ENCODE results near the gene SSR4. TPM values are rescaled to one million over a fixed set of nuclear protein-coding genes. Genes with fewer than 3 reads are reported as not detected.
A peak's percentile ranks its signal among the peaks of the same experiment; 100 is the strongest.

SSR4 gene
- total and polyA plus RNA-seq, 2 of the 13 experiments (the other 11 are each of a cell fraction or from before 2014, with no cell fraction given) = 214 to 288 TPM

GRCh38 chrX:153763298-153763932, 31.1 kb upstream of the SSR4 start (continued):
- TF ChIP-seq KMT2A (CRISPR knock-in tag; IDR thresholded peaks at IDR 0.05) = no peak
- TF ChIP-seq ZSCAN25 (CRISPR knock-in tag; IDR thresholded peaks at IDR 0.05) = no peak
- peak; percentile 76; the same call in 1 of the 2 replicates for TF ChIP-seq ZNF253 (CRISPR knock-in tag; IDR thresholded peaks at IDR 0.05; ENCODE audit: borderline replicate concordance)
- no peak for TF ChIP-seq ZNF629 (CRISPR knock-in tag; conservative IDR thresholded peaks at IDR 0.05)
- no peak for TF ChIP-seq MIXL1 (CRISPR knock-in tag; IDR thresholded peaks at IDR 0.05)
- peak; percentile 93 for TF ChIP-seq ARNTL (CRISPR knock-in tag; IDR thresholded peaks at IDR 0.05)
- no peak for TF ChIP-seq JDP2 (CRISPR knock-in tag; IDR thresholded peaks at IDR 0.05; ENCODE audit: borderline replicate concordance)
- no peak for TF ChIP-seq SNAPC4 (CRISPR knock-in tag; IDR thresholded peaks at IDR 0.05)
- TF ChIP-seq CREB1 (IDR thresholded peaks at IDR 0.05) = no peak
- no peak for TF ChIP-seq CREB1 (CRISPR knock-in tag; IDR thresholded peaks at IDR 0.05)
- TF ChIP-seq ZNF367 (CRISPR knock-in tag; IDR thresholded peaks at IDR 0.05; ENCODE audit: borderline replicate concordance) = no peak
- peak; percentile 89 for TF ChIP-seq MAX (IDR thresholded peaks at IDR 0.05)
- TF ChIP-seq MIER3 (CRISPR knock-in tag; IDR thresholded peaks at IDR 0.05; ENCODE audit: borderline replicate concordance) = no peak
- no peak for TF ChIP-seq ZNF776 (CRISPR knock-in tag; IDR thresholded peaks at IDR 0.05)
- TF ChIP-seq DMAP1 (CRISPR knock-in tag; IDR thresholded peaks at IDR 0.05) = no peak
- TF ChIP-seq RARA (CRISPR knock-in tag; IDR thresholded peaks at IDR 0.05) = peak; percentile 36; the same call in 1 of the 2 replicates
- TF ChIP-seq RERE (CRISPR knock-in tag; IDR thresholded peaks at IDR 0.05; ENCODE audit: low read depth) = no peak
- no peak for TF ChIP-seq ZNF839 (CRISPR knock-in tag; IDR thresholded peaks at IDR 0.05; ENCODE audit: borderline replicate concordance)
- no peak for TF ChIP-seq ELF4 (CRISPR knock-in tag; IDR thresholded peaks at IDR 0.05; ENCODE audit: borderline replicate concordance)
- peak; percentile 77 for TF ChIP-seq ZFY (CRISPR knock-in tag; IDR thresholded peaks at IDR 0.05)
- no peak for TF ChIP-seq KDM5A (IDR thresholded peaks at IDR 0.05; ENCODE audit: borderline replicate concordance, low read length)
- no peak for TF ChIP-seq ZNF230 (CRISPR knock-in tag; IDR thresholded peaks at IDR 0.05)
